Endothelial cell (in vitro differentiated cells): ENCODE measurements around the gene NFKB1. TPM values are rescaled to one million over a fixed set of nuclear protein-coding genes. Genes with fewer than 3 reads are reported as not detected.

Source experiments
- DNase-seq: peaks from one replicate; pipeline ENCODE4 v3.0.0; 2021; ENCODE audit warnings: low spot score
- H3K27ac Mint-ChIP-seq: one replicate; pipeline ENCODE4 v1.8.0; 2021; ENCODE audit warnings: mixed read lengths, inconsistent platforms; ENCODE audit not compliant: unreplicated experiment
- H3K27me3 Mint-ChIP-seq: one replicate; pipeline ENCODE4 v1.8.0; 2021; ENCODE audit warnings: mild to moderate bottlenecking, moderate library complexity, mixed read lengths, inconsistent platforms; ENCODE audit not compliant: unreplicated experiment
- H3K36me3 Mint-ChIP-seq: one replicate; pipeline ENCODE4 v1.8.0; 2021; ENCODE audit warnings: mild to moderate bottlenecking, low read depth, mixed read lengths, inconsistent platforms; ENCODE audit not compliant: unreplicated experiment
- H3K4me1 Mint-ChIP-seq: one replicate; pipeline ENCODE4 v1.8.0; 2021; ENCODE audit warnings: mild to moderate bottlenecking, mixed read lengths, inconsistent platforms; ENCODE audit not compliant: unreplicated experiment
- H3K4me3 Mint-ChIP-seq: one replicate; pipeline ENCODE4 v1.8.0; 2021; ENCODE audit warnings: mild to moderate bottlenecking, mixed read lengths, inconsistent platforms; ENCODE audit not compliant: unreplicated experiment
- H3K9me3 Mint-ChIP-seq: one replicate; pipeline ENCODE4 v1.8.0; 2021; ENCODE audit warnings: mixed read lengths, inconsistent platforms; ENCODE audit not compliant: unreplicated experiment
- CTCF ChIP-seq: fragments of 200-600 bp; sonication (generic); IDR thresholded peaks from one replicate; pipeline ENCODE4 v1.5.0; 2021; ENCODE audit warnings: antibody characterized with exemption; ENCODE audit not compliant: unreplicated experiment
- total RNA-seq: library from RNA; stranded (reverse); fragmentation: NEBNext Ultra II Directional; extraction: Animal tissue kit (Norgen Biotek cat#: 25700); gene quantifications from one replicate; pipeline ENCODE4 v1.2.1, GENCODE V29; 2021; ENCODE audit not compliant: unreplicated experiment

The NFKB1 gene
- total RNA-seq, 1 donor from 2014 or later: 26.0 TPM

GRCh38 chr4:102624505-102624904, 123.3 kb downstream of the NFKB1 start:
- DNase-seq: no peak
- no peaks in the 10 kb centered on the region for H3K4me1 Mint-ChIP-seq
- H3K9me3 Mint-ChIP-seq: no peaks in the 10 kb centered on the region
- H3K36me3 Mint-ChIP-seq: no peaks in the 10 kb centered on the region
- no peak for TF ChIP-seq CTCF
- H3K4me3 Mint-ChIP-seq: no peak overlapping the region
- no peak overlapping the region for H3K27ac Mint-ChIP-seq
- peaks cover 3% of the 10 kb centered on the region for H3K27me3 Mint-ChIP-seq

- Mint-ChIP-seq H3K4me1 (no peaks in the 10 kb centered on the region), H3K36me3 (no peaks in the 10 kb centered on the region), H3K27ac (no peak overlapping the region), H3K27me3 (peaks cover 3% of the 10 kb centered on the region), H3K9me3 (no peaks in the 10 kb centered on the region), H3K4me3 (no peak overlapping the region)
- no peak for TF ChIP-seq CTCF
- no peak for DNase-seq
Measured at GRCh38 chr4:102625232-102625930, 124.2 kb downstream of the NFKB1 start.

GRCh38 chr4:102627831-102628523, 126.8 kb downstream of the NFKB1 start:
- no peak for DNase-seq
- H3K27me3 Mint-ChIP-seq: no peaks in the 10 kb centered on the region
- TF ChIP-seq CTCF: no peak
- no peaks in the 10 kb centered on the region for H3K36me3 Mint-ChIP-seq
- H3K27ac Mint-ChIP-seq: no peak overlapping the region
- no peak overlapping the region for H3K4me3 Mint-ChIP-seq
- H3K9me3 Mint-ChIP-seq: no peaks in the 10 kb centered on the region
- H3K4me1 Mint-ChIP-seq: no peaks in the 10 kb centered on the region

- Mint-ChIP-seq H3K4me1 (no peaks in the 10 kb centered on the region), H3K27ac (no peak overlapping the region), H3K9me3 (no peaks in the 10 kb centered on the region), H3K27me3 (no peaks in the 10 kb centered on the region), H3K36me3 (no peaks in the 10 kb centered on the region), H3K4me3 (no peak overlapping the region)
- TF ChIP-seq CTCF: no peak
- DNase-seq: no peak
Measured at GRCh38 chr4:102629673-102630072, 128.5 kb downstream of the NFKB1 start.

- H3K4me3 Mint-ChIP-seq: no peak overlapping the region
- H3K9me3 Mint-ChIP-seq: no peaks in the 10 kb centered on the region
- H3K36me3 Mint-ChIP-seq: no peaks in the 10 kb centered on the region
- no peak overlapping the region for H3K27ac Mint-ChIP-seq
- H3K27me3 Mint-ChIP-seq: no peaks in the 10 kb centered on the region
- DNase-seq: no peak
- TF ChIP-seq CTCF: no peak
- H3K4me1 Mint-ChIP-seq: no peaks in the 10 kb centered on the region
Measured at GRCh38 chr4:102631616-102632015, 130.5 kb downstream of the NFKB1 start.
